ENCODE results near the gene SIDT2. TPM values are rescaled to one million over a fixed set of nuclear protein-coding genes. Genes with fewer than 3 reads are reported as not detected.

SIDT2 gene
- total and polyA plus RNA-seq, 2 of the 13 experiments (the other 11 are each of a cell fraction or from before 2014, with no cell fraction given) = 11.5 to 28.0 TPM

- TF ChIP-seq SNAPC4 (CRISPR knock-in tag; IDR thresholded peaks at IDR 0.05) = 0 out of 2 replicates have a peak, but pooled peaks have one; percentile 65
- no peak for TF ChIP-seq KAT2B (IDR thresholded peaks at IDR 0.05; ENCODE audit: borderline replicate concordance, low read depth, low read length)
- TF ChIP-seq ZNF75D (CRISPR knock-in tag; IDR thresholded peaks at IDR 0.05; ENCODE audit: borderline replicate concordance) = no peak
- TF ChIP-seq FOXM1 (CRISPR knock-in tag; IDR thresholded peaks at IDR 0.05) = no peak
- TF ChIP-seq ZNF576 (CRISPR knock-in tag; IDR thresholded peaks at IDR 0.05) = 0 out of 2 replicates have a peak, but pooled peaks have one; percentile 83
- TF ChIP-seq STAT5B (CRISPR knock-in tag; IDR thresholded peaks at IDR 0.05) = 0 out of 2 replicates have a peak, but pooled peaks have one; percentile 56
- TF ChIP-seq ZNF503 (CRISPR knock-in tag; IDR thresholded peaks at IDR 0.05) = no peak; the same call in 1 of the 2 replicates
- no peak for TF ChIP-seq ZNF770 (CRISPR knock-in tag; IDR thresholded peaks at IDR 0.05)
- peak; percentile 16 for TF ChIP-seq CREB1 (IDR thresholded peaks at IDR 0.05)
- TF ChIP-seq CREB1 (CRISPR knock-in tag; IDR thresholded peaks at IDR 0.05) = peak; percentile 70
- TF ChIP-seq RAD51 (IDR thresholded peaks at IDR 0.05; ENCODE audit: borderline replicate concordance) = no peak
- no peak for TF ChIP-seq ZNF10 (CRISPR knock-in tag; IDR thresholded peaks at IDR 0.05; ENCODE audit: borderline replicate concordance, low read depth)
- no peak for TF ChIP-seq FOSL1 (CRISPR knock-in tag; IDR thresholded peaks at IDR 0.05; ENCODE audit: borderline replicate concordance)
- peak; percentile 81 for TF ChIP-seq ZBTB14 (CRISPR knock-in tag; IDR thresholded peaks at IDR 0.05)
- TF ChIP-seq ZNF143 (CRISPR knock-in tag; IDR thresholded peaks at IDR 0.05) = no peak
- TF ChIP-seq ZNF558 (CRISPR knock-in tag; IDR thresholded peaks at IDR 0.05; ENCODE audit: borderline replicate concordance) = peak; percentile 33; the same call in 1 of the 2 replicates
- TF ChIP-seq POLR2A (IDR thresholded peaks at IDR 0.05; ENCODE audit: insufficient read depth in 1 of 2, low read depth in 2 of 2, low read length in 2 of 2) = peak; percentile 56 to 94
- TF ChIP-seq MLLT10 (CRISPR knock-in tag; IDR thresholded peaks at IDR 0.05) = no peak
- 0 out of 2 replicates have a peak, but pooled peaks have one; percentile 19 for TF ChIP-seq ZNF616 (CRISPR knock-in tag; IDR thresholded peaks at IDR 0.05; ENCODE audit: low read depth)
Measured at GRCh38 chr11:117143871-117144476, 34.6 kb upstream of the SIDT2 start, which contains the start of gene PAFAH1B2 (continued).

All from HepG2 (cell line).